GM23338 (cell line): ENCODE data around the gene ZBTB45. TPM values are rescaled to one million over a fixed set of nuclear protein-coding genes. Genes with fewer than 3 reads are reported as not detected.

ENCODE experiments used
- ATAC-seq: fragments of 200-7000 bp; cut with Tn5 transposase; 3 replicates; pipeline ENCODE4 v1.9.1; 2020
- DNase-seq: peaks from one replicate; pipeline ENCODE4 v3.0.0-alpha.2; 2015; ENCODE audit warnings: low spot score
- H2AFZ ChIP-seq: fragments of 200-600 bp; sonication (generic); 2 replicates; pipeline ENCODE4 v1.8.0; 2016; ENCODE audit warnings: antibody characterized with exemption, mild to moderate bottlenecking, moderate library complexity
- H3F3A ChIP-seq: fragments of 200-600 bp; sonication (generic); replicated peaks from 2 replicates; pipeline ENCODE4 v1.8.0; 2017; ENCODE audit warnings: antibody characterized with exemption, mixed run types, low read depth
- H3K27ac ChIP-seq: fragments of 200-600 bp; sonication (generic); 2 replicates; pipeline ENCODE4 v1.6.1; 2016; ENCODE audit warnings: low read depth
- H3K27me3 ChIP-seq: fragments of 200-600 bp; sonication (generic); 2 replicates; pipeline ENCODE4 v1.8.0; 2016; ENCODE audit warnings: mild to moderate bottlenecking, mixed run types, moderate library complexity; ENCODE audit not compliant: insufficient read depth
- H3K36me3 ChIP-seq: fragments of 200-600 bp; sonication (generic); 2 replicates; pipeline ENCODE4 v1.8.0; 2016; ENCODE audit warnings: mild to moderate bottlenecking; ENCODE audit not compliant: insufficient read depth
- H3K4me1 ChIP-seq: fragments of 200-600 bp; sonication (generic); 2 replicates; pipeline ENCODE4 v1.8.0; 2016; ENCODE audit warnings: mild to moderate bottlenecking, moderate library complexity; ENCODE audit not compliant: insufficient read depth
- H3K4me2 ChIP-seq: fragments of 200-600 bp; sonication (generic); 2 replicates; pipeline ENCODE4 v1.7.1; 2017; ENCODE audit warnings: mixed run types
- H3K4me3 ChIP-seq: fragments of 200-600 bp; sonication (generic); 2 replicates; pipeline ENCODE4 v1.6.1; 2016; ENCODE audit warnings: mixed run types
- H3K79me2 ChIP-seq: fragments of 200-600 bp; sonication (generic); replicated peaks from 2 replicates; pipeline ENCODE4 v1.8.0; 2017; ENCODE audit warnings: mild to moderate bottlenecking; ENCODE audit not compliant: insufficient read depth
- H3K9me2 ChIP-seq: fragments of 200-600 bp; sonication (generic); 2 replicates; pipeline ENCODE4 v1.8.0; 2017; ENCODE audit not compliant: insufficient read depth
- H4K20me1 ChIP-seq: fragments of 200-600 bp; sonication (generic); replicated peaks from 2 replicates; pipeline ENCODE4 v1.8.0; 2017; ENCODE audit warnings: mild to moderate bottlenecking; ENCODE audit not compliant: insufficient read depth
- H3K27ac Mint-ChIP-seq: 2 replicates; pipeline ENCODE4 v1.8.0; 2020; ENCODE audit warnings: inconsistent platforms, mild to moderate bottlenecking, moderate library complexity, mixed read lengths
- H3K27me3 Mint-ChIP-seq: 3 replicates; pipeline ENCODE4 v1.8.0; 2022; ENCODE audit warnings: low read depth, mild to moderate bottlenecking, moderate library complexity, mixed read lengths, inconsistent platforms; ENCODE audit not compliant: insufficient read depth, poor library complexity
- H3K36me3 Mint-ChIP-seq: 3 replicates; pipeline ENCODE4 v1.8.0; 2021; ENCODE audit warnings: low read depth, mild to moderate bottlenecking, inconsistent platforms, moderate library complexity, mixed read lengths
- H3K4me1 Mint-ChIP-seq: 3 replicates; pipeline ENCODE4 v1.8.0; 2020; ENCODE audit warnings: mild to moderate bottlenecking, inconsistent platforms, mixed read lengths
- H3K4me3 Mint-ChIP-seq: 3 replicates; pipeline ENCODE4 v1.8.0; 2021; ENCODE audit warnings: moderate library complexity, mild to moderate bottlenecking, inconsistent platforms, mixed read lengths
- H3K9me3 Mint-ChIP-seq: 3 replicates; pipeline ENCODE4 v1.8.0; 2020; ENCODE audit warnings: moderate library complexity, mild to moderate bottlenecking, inconsistent platforms, mixed read lengths
- JUNB ChIP-seq: IDR thresholded peaks from one replicate; pipeline ENCODE4 v1.6.1; 2016; ENCODE audit warnings: antibody characterized with exemption; ENCODE audit not compliant: unreplicated experiment
- NANOG ChIP-seq: IDR thresholded peaks from 2 replicates; pipeline ENCODE4 v1.6.1; 2016; ENCODE audit warnings: antibody characterized with exemption, borderline replicate concordance
- POLR2AphosphoS5 ChIP-seq: IDR thresholded peaks from 2 replicates; pipeline ENCODE4 v1.6.1; 2016; ENCODE audit warnings: antibody characterized with exemption, low read depth
- STAT1 ChIP-seq: IDR thresholded peaks from one replicate; pipeline ENCODE4 v1.6.1; 2016; ENCODE audit warnings: antibody characterized with exemption; ENCODE audit not compliant: unreplicated experiment
- ZNF114 ChIP-seq: fragments of 250-450 bp; sonication (Bioruptor Pico); IDR thresholded peaks from 2 replicates; pipeline ENCODE4 v1.5.0; 2020; ENCODE audit warnings: mild to moderate bottlenecking, moderate library complexity
- ZNF331 ChIP-seq: fragments of 250-450 bp; sonication (Bioruptor Pico); IDR thresholded peaks from 2 replicates; pipeline ENCODE4 v1.5.0; 2020; ENCODE audit warnings: low read depth, mild to moderate bottlenecking, moderate library complexity
- polyA plus RNA-seq: library from polyadenylated mRNA; unstranded; fragments of >200 nt; fragmentation: Nextera tagmentation; extraction: Ambion mirVana; gene quantifications from 2 replicates; pipeline ENCODE4 v1.2.1, GENCODE V29; 2016
- total RNA-seq: library from RNA; depleted of rRNA; stranded (reverse); fragments of >200 nt; shearing (Covaris generic); gene quantifications from 2 replicates; pipeline ENCODE4 v1.2.3, GENCODE V29; 2014
- TF ChIP-seq, protein P1 (sequence below): IDR thresholded peaks from 2 replicates; pipeline ENCODE4 v1.6.1; 2016; ENCODE audit warnings: antibody characterized with exemption
- TF ChIP-seq, protein P2 (sequence below), 2 experiments: fragments of 200-600 bp in 1 of 2; sonication (generic) in 1 of 2; conservative IDR thresholded peaks; 2 replicates each; pipeline versions ENCODE4 v1.5.1 to v1.6.1; 2016 to 2017; ENCODE audit warnings: antibody characterized with exemption in 2 of 2, low read depth in 2 of 2, mild to moderate bottlenecking in 2 of 2, moderate library complexity in 1 of 2
- TF ChIP-seq, protein P3 (sequence below): fragments of 250-450 bp; sonication (Bioruptor Pico); IDR thresholded peaks from 2 replicates; pipeline ENCODE4 v1.5.0; 2020; ENCODE audit warnings: mild to moderate bottlenecking, moderate library complexity
- TF ChIP-seq, protein P4 (sequence below): IDR thresholded peaks from one replicate; pipeline ENCODE4 v1.6.1; 2018; ENCODE audit warnings: antibody characterized with exemption; ENCODE audit not compliant: unreplicated experiment

The ZBTB45 gene
- total and polyA plus RNA-seq, 2 experiments from 2014 or later: 9.5 to 10.4 TPM

DNA sequence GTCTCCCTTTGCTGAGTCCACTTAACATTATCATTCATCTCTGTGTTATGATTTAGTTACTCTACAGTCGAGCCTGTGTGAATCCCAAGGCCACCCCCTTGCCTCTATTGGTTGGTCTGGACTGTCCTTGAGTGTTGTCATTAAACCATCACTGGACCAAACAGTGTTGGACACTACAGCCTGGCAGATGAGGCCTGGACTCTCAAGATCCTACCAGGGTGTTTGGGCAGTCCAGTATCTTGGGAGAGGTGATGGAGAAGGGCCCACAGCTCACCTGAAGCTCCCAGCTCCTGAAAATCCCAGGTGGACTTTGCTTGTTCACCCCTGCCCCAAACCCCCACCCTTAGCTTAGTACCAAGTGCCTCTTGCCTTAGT lies 31.5 kb upstream of the ZBTB45 start (continued):
- TF ChIP-seq, protein P1, sequence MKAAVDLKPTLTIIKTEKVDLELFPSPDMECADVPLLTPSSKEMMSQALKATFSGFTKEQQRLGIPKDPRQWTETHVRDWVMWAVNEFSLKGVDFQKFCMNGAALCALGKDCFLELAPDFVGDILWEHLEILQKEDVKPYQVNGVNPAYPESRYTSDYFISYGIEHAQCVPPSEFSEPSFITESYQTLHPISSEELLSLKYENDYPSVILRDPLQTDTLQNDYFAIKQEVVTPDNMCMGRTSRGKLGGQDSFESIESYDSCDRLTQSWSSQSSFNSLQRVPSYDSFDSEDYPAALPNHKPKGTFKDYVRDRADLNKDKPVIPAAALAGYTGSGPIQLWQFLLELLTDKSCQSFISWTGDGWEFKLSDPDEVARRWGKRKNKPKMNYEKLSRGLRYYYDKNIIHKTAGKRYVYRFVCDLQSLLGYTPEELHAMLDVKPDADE: no peak
- TF ChIP-seq NANOG (no peak), ZNF114 (no peak)

DNA sequence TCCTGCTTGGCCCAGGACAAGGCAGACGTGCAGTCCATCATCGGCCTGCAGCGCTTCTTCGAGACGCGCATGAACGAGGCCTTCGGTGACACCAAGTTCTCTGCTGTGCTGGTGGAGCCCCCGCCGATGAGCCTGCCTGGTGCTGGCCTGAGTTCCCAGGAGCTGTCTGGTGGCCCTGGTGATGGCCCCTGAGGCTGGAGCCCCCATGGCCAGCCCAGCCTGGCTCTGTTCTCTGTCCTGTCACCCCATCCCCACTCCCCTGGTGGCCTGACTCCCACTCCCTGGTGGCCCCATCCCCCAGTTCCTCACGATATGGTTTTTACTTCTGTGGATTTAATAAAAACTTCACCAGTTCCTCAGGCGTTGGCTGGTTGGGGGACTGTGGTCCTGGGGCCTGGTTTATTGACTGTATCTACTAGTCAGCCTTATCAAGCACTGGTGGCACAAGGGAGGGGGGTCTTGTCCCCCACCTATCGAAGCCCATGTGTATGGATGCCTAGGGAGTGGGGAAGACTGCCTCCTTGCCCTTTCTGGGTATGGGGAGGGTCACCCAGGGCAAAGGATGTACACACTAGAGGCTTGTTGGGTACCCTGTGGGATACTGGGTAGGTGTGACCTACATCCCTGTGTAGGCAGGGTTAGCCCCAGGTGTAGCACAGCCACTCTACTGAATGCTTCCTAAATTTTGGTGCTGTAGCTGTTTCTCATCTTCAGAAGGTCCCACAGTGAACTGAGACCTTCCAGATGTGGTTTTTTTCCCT lies 30.9 kb upstream of the ZBTB45 start:
- no peak overlapping the region; the same call in 2 of the 3 replicates for H3K4me3 Mint-ChIP-seq
- TF ChIP-seq, protein P2, sequence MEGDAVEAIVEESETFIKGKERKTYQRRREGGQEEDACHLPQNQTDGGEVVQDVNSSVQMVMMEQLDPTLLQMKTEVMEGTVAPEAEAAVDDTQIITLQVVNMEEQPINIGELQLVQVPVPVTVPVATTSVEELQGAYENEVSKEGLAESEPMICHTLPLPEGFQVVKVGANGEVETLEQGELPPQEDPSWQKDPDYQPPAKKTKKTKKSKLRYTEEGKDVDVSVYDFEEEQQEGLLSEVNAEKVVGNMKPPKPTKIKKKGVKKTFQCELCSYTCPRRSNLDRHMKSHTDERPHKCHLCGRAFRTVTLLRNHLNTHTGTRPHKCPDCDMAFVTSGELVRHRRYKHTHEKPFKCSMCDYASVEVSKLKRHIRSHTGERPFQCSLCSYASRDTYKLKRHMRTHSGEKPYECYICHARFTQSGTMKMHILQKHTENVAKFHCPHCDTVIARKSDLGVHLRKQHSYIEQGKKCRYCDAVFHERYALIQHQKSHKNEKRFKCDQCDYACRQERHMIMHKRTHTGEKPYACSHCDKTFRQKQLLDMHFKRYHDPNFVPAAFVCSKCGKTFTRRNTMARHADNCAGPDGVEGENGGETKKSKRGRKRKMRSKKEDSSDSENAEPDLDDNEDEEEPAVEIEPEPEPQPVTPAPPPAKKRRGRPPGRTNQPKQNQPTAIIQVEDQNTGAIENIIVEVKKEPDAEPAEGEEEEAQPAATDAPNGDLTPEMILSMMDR (conservative IDR thresholded peaks at IDR 0.05; ENCODE audit: low read depth in 2 of 2): no peak
- no peak for TF ChIP-seq ZNF331 (CRISPR knock-in tag)
- TF ChIP-seq JUNB: no peak
- TF ChIP-seq, protein P3, sequence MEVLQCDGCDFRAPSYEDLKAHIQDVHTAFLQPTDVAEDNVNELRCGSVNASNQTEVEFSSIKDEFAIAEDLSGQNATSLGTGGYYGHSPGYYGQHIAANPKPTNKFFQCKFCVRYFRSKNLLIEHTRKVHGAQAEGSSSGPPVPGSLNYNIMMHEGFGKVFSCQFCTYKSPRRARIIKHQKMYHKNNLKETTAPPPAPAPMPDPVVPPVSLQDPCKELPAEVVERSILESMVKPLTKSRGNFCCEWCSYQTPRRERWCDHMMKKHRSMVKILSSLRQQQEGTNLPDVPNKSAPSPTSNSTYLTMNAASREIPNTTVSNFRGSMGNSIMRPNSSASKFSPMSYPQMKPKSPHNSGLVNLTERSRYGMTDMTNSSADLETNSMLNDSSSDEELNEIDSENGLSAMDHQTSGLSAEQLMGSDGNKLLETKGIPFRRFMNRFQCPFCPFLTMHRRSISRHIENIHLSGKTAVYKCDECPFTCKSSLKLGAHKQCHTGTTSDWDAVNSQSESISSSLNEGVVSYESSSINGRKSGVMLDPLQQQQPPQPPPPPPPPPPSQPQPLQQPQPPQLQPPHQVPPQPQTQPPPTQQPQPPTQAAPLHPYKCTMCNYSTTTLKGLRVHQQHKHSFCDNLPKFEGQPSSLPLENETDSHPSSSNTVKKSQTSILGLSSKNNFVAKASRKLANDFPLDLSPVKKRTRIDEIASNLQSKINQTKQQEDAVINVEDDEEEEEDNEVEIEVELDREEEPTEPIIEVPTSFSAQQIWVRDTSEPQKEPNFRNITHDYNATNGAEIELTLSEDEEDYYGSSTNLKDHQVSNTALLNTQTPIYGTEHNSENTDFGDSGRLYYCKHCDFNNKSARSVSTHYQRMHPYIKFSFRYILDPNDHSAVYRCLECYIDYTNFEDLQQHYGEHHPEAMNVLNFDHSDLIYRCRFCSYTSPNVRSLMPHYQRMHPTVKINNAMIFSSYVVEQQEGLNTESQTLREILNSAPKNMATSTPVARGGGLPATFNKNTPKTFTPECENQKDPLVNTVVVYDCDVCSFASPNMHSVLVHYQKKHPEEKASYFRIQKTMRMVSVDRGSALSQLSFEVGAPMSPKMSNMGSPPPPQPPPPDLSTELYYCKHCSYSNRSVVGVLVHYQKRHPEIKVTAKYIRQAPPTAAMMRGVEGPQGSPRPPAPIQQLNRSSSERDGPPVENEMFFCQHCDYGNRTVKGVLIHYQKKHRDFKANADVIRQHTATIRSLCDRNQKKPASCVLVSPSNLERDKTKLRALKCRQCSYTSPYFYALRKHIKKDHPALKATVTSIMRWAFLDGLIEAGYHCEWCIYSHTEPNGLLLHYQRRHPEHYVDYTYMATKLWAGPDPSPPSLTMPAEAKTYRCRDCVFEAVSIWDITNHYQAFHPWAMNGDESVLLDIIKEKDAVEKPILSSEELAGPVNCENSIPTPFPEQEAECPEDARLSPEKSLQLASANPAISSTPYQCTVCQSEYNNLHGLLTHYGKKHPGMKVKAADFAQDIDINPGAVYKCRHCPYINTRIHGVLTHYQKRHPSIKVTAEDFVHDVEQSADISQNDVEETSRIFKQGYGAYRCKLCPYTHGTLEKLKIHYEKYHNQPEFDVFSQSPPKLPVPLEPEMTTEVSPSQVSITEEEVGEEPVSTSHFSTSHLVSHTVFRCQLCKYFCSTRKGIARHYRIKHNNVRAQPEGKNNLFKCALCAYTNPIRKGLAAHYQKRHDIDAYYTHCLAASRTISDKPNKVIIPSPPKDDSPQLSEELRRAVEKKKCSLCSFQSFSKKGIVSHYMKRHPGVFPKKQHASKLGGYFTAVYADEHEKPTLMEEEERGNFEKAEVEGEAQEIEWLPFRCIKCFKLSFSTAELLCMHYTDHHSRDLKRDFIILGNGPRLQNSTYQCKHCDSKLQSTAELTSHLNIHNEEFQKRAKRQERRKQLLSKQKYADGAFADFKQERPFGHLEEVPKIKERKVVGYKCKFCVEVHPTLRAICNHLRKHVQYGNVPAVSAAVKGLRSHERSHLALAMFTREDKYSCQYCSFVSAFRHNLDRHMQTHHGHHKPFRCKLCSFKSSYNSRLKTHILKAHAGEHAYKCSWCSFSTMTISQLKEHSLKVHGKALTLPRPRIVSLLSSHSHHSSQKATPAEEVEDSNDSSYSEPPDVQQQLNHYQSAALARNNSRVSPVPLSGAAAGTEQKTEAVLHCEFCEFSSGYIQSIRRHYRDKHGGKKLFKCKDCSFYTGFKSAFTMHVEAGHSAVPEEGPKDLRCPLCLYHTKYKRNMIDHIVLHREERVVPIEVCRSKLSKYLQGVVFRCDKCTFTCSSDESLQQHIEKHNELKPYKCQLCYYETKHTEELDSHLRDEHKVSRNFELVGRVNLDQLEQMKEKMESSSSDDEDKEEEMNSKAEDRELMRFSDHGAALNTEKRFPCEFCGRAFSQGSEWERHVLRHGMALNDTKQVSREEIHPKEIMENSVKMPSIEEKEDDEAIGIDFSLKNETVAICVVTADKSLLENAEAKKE: no peak
- TF ChIP-seq NANOG: no peak
- TF ChIP-seq, protein P4, sequence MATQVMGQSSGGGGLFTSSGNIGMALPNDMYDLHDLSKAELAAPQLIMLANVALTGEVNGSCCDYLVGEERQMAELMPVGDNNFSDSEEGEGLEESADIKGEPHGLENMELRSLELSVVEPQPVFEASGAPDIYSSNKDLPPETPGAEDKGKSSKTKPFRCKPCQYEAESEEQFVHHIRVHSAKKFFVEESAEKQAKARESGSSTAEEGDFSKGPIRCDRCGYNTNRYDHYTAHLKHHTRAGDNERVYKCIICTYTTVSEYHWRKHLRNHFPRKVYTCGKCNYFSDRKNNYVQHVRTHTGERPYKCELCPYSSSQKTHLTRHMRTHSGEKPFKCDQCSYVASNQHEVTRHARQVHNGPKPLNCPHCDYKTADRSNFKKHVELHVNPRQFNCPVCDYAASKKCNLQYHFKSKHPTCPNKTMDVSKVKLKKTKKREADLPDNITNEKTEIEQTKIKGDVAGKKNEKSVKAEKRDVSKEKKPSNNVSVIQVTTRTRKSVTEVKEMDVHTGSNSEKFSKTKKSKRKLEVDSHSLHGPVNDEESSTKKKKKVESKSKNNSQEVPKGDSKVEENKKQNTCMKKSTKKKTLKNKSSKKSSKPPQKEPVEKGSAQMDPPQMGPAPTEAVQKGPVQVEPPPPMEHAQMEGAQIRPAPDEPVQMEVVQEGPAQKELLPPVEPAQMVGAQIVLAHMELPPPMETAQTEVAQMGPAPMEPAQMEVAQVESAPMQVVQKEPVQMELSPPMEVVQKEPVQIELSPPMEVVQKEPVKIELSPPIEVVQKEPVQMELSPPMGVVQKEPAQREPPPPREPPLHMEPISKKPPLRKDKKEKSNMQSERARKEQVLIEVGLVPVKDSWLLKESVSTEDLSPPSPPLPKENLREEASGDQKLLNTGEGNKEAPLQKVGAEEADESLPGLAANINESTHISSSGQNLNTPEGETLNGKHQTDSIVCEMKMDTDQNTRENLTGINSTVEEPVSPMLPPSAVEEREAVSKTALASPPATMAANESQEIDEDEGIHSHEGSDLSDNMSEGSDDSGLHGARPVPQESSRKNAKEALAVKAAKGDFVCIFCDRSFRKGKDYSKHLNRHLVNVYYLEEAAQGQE: no peak
- TF ChIP-seq STAT1: no peak
- no peak for TF ChIP-seq POLR2AphosphoS5
- TF ChIP-seq, protein P1: no peak

More for the DNA sequence above, 30.9 kb upstream of the ZBTB45 start:
- Histone ChIP-seq H3K27me3 (no peaks in the 10 kb centered on the region), H4K20me1 (peaks cover 37% of the 10 kb centered on the region), H3K4me2 (no peak overlapping the region), H3K27ac (no peak overlapping the region), H3F3A (peaks cover 90% of the 10 kb centered on the region), H3K36me3 (peaks cover 51% of the 10 kb centered on the region), H2AFZ (no peak overlapping the region), H3K4me3 (no peak overlapping the region), H3K79me2 (peaks cover 28% of the 10 kb centered on the region), H3K9me2 (no peaks in the 10 kb centered on the region), H3K4me1 (peaks cover 24% of the 10 kb centered on the region)
- Mint-ChIP-seq H3K27ac (no peak overlapping the region), H3K9me3 (peaks cover 8% of the 10 kb centered on the region), H3K36me3 (peaks cover 90% of the 10 kb centered on the region), H3K4me1 (peaks cover 39% of the 10 kb centered on the region), H3K27me3 (peaks cover 35% of the 10 kb centered on the region)
- DNase-seq (no peak), ATAC-seq (no peak)
